CD4-positive, alpha-beta T cell treated with Interleukin-1 beta for 1 hour (primary cell): ENCODE measurements around the gene ZIK1.

Experiments
- DNase-seq, 2 donors: peaks; one replicate each; pipeline ENCODE4 v3.0.0-alpha.2; 2020 to 2022

The ZIK1 gene

DNA sequence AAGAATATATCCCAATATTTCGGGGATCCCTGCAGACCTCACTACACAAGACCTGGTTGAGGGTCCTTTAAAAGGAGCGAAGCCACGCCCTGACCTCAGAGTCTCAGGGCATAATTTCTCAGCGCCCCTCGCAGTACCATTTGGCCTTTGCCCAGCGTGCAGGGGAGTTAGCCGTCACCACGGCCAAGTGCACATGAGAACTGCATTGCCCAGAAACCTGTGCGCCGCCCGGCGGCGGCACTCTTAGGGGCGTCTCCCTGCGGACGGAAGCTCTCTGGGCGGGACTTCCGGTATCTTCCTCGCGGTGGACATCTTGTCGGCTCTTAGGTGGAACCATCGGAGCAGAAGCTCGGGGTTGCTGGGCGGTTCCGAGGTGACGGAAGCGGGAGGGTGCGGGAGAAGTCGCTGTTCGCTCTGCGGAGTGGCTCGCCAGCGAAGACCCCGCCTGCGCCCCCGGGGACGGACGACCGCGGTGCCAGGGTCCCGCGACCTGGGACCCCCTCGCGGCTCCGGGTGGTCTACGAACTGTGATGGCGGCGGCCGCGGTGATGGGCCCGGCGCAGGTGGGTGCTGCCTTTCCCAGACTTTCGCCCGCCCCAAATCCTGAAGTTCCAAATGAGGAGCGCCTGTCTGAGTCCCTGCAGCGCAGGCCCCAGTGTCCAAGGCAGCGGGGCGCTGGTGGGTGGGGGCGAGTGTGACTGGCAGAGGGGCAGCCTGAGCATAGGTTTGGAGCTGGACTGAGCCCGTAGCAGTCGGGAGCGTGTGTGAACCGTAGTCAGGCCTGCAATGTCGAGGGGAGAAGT, 30.2 kb downstream of the ZIK1 start, which contains the start of gene ZNF134:
Gene ZNF134 (plus strand): TSS at position 302 of the 803 bp plus-strand sequence. CDS start 5,227 bp downstream, outside the sequence.
- peak; percentile 92 for DNase-seq

DNA sequence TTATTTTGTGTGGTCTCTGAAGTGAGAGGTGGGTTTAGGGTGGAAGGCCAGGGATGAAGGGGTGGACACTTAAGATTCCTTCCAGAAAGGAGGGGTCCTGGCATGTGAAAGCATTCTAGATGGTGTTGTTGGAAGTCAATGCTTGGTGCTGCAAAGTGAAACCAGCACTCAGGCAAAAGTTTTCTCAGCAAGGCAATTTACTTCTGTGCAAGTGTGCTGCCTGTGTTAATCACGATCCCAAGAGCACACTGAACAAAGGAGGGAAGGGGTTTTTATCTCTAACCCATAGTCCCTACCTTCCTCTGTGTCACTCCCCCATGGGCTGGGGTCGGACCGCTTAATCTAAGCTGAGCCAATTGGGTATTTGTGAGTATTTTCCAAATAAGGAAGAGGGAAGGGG, 31.4 kb downstream of the ZIK1 start:
- no peak for DNase-seq

DNA sequence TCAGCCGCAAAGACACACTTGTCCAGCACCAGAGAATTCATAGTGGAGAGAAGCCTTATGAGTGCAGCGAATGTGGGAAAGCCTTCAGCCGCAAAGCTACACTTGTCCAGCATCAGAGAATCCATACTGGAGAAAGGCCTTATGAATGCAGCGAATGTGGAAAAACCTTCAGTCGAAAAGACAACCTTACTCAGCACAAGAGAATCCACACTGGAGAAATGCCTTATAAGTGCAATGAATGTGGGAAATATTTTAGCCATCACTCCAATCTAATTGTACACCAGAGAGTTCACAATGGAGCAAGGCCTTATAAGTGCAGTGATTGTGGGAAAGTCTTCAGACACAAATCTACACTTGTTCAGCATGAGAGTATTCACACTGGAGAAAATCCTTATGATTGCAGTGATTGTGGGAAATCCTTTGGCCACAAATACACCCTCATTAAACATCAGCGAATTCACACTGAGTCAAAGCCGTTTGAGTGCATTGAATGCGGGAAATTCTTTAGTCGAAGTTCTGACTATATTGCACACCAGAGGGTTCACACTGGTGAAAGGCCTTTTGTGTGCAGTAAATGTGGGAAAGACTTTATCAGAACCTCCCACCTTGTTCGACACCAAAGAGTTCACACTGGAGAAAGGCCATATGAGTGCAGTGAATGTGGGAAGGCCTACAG, 36.9 kb downstream of the ZIK1 start:
- DNase-seq, result no peak

DNA sequence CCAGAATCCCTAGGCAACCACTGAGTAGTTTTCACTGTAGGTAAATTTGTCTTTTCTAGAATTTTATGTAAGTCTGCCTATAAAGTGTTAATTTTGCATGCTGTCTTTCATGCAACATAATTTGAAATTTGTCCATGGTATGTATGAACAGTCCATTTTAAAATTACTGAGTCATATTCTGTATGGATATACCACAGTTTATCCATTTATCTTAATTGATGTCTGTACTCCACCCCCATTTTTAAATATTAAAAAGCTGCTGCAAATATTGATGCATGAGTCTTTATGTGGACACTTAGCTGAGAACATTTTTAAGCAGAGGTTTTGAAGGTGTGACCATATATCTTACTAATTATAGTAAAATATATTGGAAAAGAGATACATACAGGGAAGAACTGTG, 39.1 kb downstream of the ZIK1 start:
- DNase-seq, result no peak

DNA sequence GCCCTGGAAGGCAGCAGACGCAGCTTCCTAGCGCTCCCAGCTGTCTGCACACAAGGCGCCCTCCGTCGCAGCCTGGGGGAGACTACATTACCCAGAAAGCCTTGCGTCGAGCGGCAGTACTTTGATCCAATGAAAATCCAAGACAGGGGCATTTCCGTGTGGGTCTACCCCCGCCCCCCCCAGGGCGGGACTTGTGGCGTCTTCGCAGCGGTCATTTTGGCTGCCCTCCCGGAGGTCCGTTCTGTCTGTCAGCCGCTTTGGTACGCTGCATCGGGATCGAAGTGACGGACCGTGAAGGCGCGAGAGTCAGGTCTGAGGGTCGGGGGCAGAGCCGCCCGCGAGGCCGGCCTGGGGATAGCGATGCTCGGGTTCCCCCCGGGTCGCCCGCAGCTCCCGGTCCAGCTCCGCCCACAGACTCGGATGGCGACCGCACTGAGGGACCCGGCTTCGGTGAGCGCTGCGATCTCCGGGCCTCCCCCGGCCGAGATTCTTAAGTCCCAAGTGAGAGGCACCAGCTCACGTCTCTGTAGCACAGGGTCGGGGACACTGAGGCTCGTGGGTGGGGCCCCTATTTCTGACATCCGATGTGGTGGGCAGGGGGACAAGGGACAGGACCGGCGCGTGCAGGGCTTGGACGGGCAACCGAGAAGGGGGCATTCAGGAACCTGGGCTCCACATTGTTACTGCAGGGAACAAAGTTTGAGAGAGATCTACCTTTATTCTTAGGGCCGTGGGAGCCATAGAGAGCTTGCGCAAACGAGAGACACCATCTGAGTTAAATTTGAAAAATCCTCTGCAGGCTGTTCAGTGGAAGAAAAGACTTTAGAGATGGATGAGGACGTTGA, 49.3 kb downstream of the ZIK1 start, which contains the start of gene ZNF211:
Gene ZNF211 (plus strand): TSS at position 182 of the 845 bp plus-strand sequence. CDS start 179 bp downstream, at position 361.
- peak; percentile 90 to 91 for DNase-seq

DNA sequence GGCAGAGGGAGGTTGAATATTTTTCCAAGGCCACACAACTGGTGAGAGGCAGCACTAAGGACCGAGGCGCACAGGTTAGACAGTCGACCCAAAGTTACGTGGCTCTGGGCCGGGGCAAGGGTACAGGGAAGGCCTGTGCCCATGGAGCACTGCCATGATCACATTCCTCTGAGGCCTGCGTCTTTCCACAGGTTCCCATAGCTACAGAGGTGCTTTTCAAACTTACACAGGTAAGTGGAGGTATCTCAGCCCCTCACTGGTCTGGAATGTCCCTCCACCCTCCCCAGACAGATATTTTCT, 49.8 kb downstream of the ZIK1 start:
- no peak for DNase-seq

DNA sequence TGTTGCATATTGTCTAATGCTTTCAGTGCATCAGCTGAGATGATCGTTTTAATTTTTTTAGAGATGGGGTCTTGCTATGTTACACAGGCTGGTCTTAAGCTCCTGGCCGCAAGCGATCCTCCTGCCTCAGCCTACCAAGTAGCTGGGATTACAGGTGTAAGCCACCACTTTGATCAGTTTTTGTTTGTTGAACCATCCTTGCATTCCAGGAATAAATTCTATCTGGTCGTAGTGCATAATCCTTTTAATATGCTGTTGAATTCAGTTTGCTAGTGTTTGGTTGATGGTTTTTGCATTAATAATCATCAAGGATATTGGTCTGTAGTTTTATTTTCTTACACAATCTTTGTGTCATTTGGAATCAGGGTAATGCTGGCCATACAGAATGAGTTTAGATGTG, 53.4 kb downstream of the ZIK1 start:
- DNase-seq, result no peak

DNA sequence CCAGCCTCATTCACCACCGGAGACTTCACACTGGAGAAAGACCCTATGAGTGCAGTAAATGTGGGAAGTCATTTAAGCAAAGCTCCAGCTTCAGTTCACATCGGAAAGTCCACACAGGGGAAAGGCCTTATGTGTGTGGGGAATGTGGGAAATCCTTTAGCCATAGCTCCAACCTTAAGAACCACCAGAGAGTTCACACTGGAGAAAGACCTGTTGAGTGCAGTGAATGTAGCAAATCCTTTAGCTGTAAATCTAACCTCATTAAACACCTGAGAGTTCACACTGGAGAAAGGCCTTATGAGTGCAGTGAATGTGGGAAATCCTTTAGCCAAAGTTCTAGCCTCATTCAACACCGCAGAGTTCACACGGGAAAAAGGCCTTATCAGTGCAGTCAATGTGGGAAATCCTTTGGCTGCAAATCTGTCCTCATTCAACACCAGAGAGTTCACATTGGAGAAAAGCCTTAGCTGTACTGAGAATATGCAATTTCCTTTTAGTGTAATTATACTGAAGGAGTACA, 57.8 kb downstream of the ZIK1 start:
- no peak for DNase-seq

DNA sequence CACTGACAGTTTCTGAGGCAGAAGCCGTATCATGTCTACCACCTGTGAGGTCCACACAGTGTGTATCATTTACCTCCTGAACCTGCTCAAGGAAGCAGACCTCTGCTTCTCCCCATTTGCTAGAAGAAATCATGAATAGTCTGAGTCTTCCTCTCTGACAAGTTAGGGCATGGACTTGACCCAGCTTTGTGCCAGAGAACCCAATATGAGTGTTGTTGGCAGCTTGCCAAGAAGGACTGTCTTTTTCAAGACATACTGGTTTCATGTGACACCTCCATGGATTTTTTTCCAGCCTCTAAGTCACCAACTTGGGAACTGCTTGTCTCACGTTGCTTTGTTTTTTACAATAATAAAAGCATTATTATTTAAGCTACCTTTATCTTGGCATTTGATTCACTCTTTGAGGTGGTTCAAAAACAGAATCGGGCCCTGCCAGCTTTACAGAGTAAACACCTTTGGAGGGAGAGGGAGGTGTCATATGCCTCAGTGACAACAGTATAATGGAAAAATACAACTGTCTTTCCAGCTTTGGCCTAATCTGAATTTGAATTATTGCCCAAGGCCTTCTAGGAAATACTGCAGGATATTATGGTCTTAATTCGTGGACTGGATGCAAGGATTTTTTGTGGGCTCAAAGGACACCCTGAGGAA, 58.6 kb downstream of the ZIK1 start:
- DNase-seq, result no peak
